ENCODE data around the gene ESRRB.

ESRRB gene

DNA sequence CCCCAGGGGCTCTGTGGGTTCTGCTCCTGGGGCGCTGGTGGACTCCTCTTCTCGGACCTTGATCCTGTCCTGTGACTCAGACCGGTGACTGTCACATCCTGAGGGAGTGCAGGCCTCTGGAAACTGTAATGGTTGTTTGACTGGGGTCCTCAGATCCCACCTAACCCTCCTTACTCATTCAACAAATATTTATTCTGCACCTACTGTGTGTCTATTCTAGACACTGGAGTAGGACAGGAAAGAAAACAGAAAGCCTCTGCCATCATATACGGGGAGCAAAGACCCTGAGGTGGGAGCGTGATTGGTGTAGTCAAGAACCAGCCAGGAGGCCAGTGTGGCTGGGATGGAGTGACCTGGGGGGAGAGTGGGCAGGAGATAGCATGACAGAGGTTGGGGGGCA lies 47.6 kb downstream of the ESRRB start:
- Histone ChIP-seq H3K4me3 (ENCODE audit: insufficient read depth, low read depth, low read length) (no peak overlapping the region), H3K27ac (ENCODE audit: insufficient read depth, low read depth, low read length, poor library complexity, severe bottlenecking) (no peak overlapping the region), H3K9me3 (ENCODE audit: control insufficient read depth, low read length) (no peaks in the 10 kb centered on the region), H3K27me3 (ENCODE audit: control insufficient read depth, insufficient read depth, low read length, poor library complexity, severe bottlenecking) (no peaks in the 10 kb centered on the region), H3K4me1 (ENCODE audit: control insufficient read depth, insufficient read depth, low read length) (no peaks in the 10 kb centered on the region), H3K36me3 (ENCODE audit: control insufficient read depth, insufficient read depth, low read length) (no peaks in the 10 kb centered on the region)
- 91 to 97% methylated on average over 5 of the region's 5 CpGs for WGBS, 2 experiments

DNA sequence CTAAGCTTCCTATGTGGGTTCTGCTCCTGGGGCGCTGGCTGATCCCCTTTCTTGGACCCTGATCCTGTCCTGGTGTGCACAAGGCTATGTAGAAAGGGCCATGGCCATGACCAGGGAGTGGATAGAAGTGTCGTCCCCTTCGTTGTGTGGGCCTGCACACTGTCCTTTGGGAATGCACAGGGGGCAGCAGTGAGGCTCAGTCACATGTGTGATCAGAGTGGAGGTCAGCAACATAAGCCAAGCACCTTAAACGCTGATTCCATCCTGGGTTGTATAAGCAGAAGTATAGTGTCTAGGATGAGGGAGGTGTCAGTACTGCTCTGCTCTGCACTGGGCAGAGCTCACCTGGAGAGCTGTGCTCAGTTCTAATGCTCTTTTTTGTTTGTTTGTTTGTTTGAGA lies 48.4 kb downstream of the ESRRB start:
- WGBS, 2 experiments, result 85 to 90% methylated on average over 4 of the region's 4 CpGs
- H3K9me3 ChIP-seq (ENCODE audit: control insufficient read depth, low read length), result no peaks in the 10 kb centered on the region

DNA sequence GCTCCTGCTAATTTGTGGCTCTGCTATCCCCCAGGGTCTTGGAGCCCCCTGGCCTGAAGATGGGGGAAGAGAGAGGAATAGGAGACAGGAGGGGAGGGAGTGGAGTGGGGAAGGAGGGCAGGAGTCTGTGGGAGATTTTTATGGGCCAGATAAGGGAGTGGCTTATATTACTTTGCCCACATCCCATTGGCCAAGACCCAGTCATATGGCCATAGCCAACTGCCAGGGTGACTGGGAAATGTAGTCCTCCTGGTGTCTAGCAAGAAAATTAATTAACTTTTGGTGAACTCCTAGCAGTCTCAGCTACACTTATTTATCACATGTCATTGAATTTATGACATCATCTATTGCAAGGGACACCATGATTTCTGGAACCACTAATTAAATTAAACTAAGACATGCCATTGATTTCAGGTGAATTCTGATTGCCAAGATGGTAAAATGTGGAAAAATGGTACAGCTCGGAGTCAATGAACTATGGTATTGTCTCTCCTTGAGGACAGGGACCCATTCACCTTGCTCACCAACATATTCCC lies 50.3 kb downstream of the ESRRB start:
- WGBS, 2 experiments, result 100% methylated on average over 1 of the region's 1 CpG
- H3K9me3 ChIP-seq (ENCODE audit: control insufficient read depth, low read length), result no peaks in the 10 kb centered on the region
- no peaks in the 10 kb centered on the region for H3K36me3 ChIP-seq (ENCODE audit: control insufficient read depth, insufficient read depth, low read length)
- no peaks in the 10 kb centered on the region for H3K27me3 ChIP-seq (ENCODE audit: control insufficient read depth, insufficient read depth, low read length, poor library complexity, severe bottlenecking)
- no peaks in the 10 kb centered on the region for H3K4me1 ChIP-seq (ENCODE audit: control insufficient read depth, insufficient read depth, low read length)
- no peak overlapping the region for H3K27ac ChIP-seq (ENCODE audit: insufficient read depth, low read depth, low read length, poor library complexity, severe bottlenecking)
- no peak overlapping the region for H3K4me3 ChIP-seq (ENCODE audit: insufficient read depth, low read depth, low read length)

More for the DNA sequence above, 48.4 kb downstream of the ESRRB start:
- no peaks in the 10 kb centered on the region for H3K36me3 ChIP-seq (ENCODE audit: control insufficient read depth, insufficient read depth, low read length)
- no peaks in the 10 kb centered on the region for H3K27me3 ChIP-seq (ENCODE audit: control insufficient read depth, insufficient read depth, low read length, poor library complexity, severe bottlenecking)
- no peak overlapping the region for H3K4me3 ChIP-seq (ENCODE audit: insufficient read depth, low read depth, low read length)
- H3K27ac ChIP-seq (ENCODE audit: insufficient read depth, low read depth, low read length, poor library complexity, severe bottlenecking), result no peak overlapping the region
- H3K4me1 ChIP-seq (ENCODE audit: control insufficient read depth, insufficient read depth, low read length), result no peaks in the 10 kb centered on the region

DNA sequence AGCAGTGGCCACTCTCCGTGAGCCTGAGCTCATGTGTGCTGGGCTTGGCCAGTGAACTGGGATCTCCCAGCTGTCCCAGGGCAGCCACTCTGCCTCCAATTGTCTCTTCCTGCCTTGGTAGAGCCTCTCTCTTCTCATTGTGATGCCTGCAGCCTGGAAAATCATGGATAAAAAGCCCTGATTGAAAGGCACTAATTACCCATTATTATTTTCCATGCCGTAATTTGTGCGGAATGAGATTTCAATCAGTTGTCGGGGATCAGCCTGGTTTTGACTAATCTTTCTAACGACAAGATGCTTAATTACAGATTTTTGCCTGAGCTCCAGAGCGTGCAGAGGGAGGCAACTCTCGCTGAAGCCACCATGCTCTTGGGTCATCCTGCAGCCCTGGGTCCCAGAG lies 52.7 kb downstream of the ESRRB start:
- H3K36me3 ChIP-seq (ENCODE audit: control insufficient read depth, insufficient read depth, low read length), result no peaks in the 10 kb centered on the region
- H3K27me3 ChIP-seq (ENCODE audit: control insufficient read depth, insufficient read depth, low read length, poor library complexity, severe bottlenecking), result no peaks in the 10 kb centered on the region
- no peaks in the 10 kb centered on the region for H3K9me3 ChIP-seq (ENCODE audit: control insufficient read depth, low read length)
- no peak overlapping the region for H3K4me3 ChIP-seq (ENCODE audit: insufficient read depth, low read depth, low read length)
- H3K27ac ChIP-seq (ENCODE audit: insufficient read depth, low read depth, low read length, poor library complexity, severe bottlenecking), result no peak overlapping the region
- peaks cover 6% of the 10 kb centered on the region for H3K4me1 ChIP-seq (ENCODE audit: control insufficient read depth, insufficient read depth, low read length)
- WGBS, 2 experiments, result 90 to 91% methylated on average over 7 of the region's 7 CpGs

DNA sequence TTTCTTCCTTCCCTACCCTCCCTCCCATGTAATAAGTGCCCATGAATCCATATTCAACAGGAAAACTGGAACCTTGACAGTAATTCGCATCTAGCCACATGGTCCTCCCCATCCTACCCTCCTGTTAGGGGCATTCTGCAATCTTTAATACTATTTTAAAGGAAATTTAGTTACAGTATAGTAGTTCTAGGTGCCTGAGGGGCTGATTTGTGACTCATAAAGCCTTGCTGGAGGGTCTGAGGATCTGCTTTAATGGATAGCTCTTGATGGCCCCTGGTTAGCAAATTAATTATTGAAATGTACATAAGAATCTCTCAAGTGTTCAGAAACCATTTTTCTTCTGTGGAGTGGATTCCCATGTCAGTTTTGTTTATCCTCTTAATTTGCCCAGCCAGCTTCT lies 54.1 kb downstream of the ESRRB start:
- Histone ChIP-seq H3K27me3 (ENCODE audit: control insufficient read depth, insufficient read depth, low read length, poor library complexity, severe bottlenecking) (no peaks in the 10 kb centered on the region), H3K27ac (ENCODE audit: insufficient read depth, low read depth, low read length, poor library complexity, severe bottlenecking) (no peak overlapping the region), H3K4me1 (ENCODE audit: control insufficient read depth, insufficient read depth, low read length) (peaks cover 11% of the 10 kb centered on the region), H3K36me3 (ENCODE audit: control insufficient read depth, insufficient read depth, low read length) (no peaks in the 10 kb centered on the region), H3K4me3 (ENCODE audit: insufficient read depth, low read depth, low read length) (no peak overlapping the region), H3K9me3 (ENCODE audit: control insufficient read depth, low read length) (no peaks in the 10 kb centered on the region)
- WGBS, 2 experiments, result 80 to 100% methylated on average over 1 of the region's 1 CpG

DNA sequence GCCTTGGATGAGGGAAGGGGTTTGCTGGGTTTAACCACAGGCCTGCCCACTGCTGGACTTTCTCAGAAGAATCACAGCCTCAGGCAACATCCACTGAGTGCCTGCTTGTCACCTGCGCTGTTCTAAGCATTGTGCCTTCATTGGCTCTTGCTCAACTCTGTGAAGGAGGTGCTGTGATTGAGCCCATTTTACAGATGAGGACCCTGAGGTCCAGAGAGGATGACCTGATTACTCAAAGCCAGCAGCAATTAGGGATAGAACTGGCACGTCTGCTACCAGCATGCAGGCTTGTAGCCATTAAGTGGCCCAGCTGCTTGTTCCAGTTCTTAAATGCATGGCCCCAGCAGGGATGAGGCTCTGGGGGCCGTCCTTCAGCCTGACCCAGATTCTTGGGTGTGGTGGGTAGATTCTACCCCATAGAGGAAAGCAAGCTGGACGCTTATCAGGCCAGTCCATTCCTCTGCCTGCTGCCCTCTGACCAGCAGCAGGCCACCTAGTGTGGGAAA lies 54.6 kb downstream of the ESRRB start:
- Histone ChIP-seq H3K9me3 (ENCODE audit: control insufficient read depth, low read length) (no peaks in the 10 kb centered on the region), H3K27ac (ENCODE audit: insufficient read depth, low read depth, low read length, poor library complexity, severe bottlenecking) (no peak overlapping the region), H3K4me1 (ENCODE audit: control insufficient read depth, insufficient read depth, low read length) (peaks cover 11% of the 10 kb centered on the region), H3K36me3 (ENCODE audit: control insufficient read depth, insufficient read depth, low read length) (no peaks in the 10 kb centered on the region), H3K4me3 (ENCODE audit: insufficient read depth, low read depth, low read length) (no peak overlapping the region), H3K27me3 (ENCODE audit: control insufficient read depth, insufficient read depth, low read length, poor library complexity, severe bottlenecking) (no peaks in the 10 kb centered on the region)
- WGBS, 2 experiments, result 81 to 91% methylated on average over 4 of the region's 4 CpGs

DNA sequence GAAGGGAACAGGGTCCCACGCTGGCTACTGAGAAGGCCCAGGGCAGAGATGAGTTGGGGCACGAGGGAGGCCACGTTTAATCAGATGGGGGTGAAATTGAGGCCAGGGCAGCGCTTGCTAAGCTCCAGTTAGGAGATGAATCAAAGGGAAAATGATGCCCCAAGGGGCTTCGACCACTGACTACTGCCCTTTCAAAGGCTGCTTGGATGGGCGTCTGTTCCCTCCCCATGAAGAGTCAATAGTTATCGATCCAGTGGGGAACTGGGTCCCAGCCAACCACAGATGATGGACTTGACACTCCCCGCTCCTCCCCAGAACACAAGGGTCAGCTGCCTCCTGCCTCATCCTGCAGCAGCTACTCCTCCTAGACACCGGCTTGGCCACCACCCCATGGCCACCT lies 55.6 kb downstream of the ESRRB start:
- WGBS, 2 experiments, result 91 to 92% methylated on average over 9 of the region's 9 CpGs
- Histone ChIP-seq H3K4me3 (ENCODE audit: insufficient read depth, low read depth, low read length) (no peak overlapping the region), H3K4me1 (ENCODE audit: control insufficient read depth, insufficient read depth, low read length) (peaks cover 11% of the 10 kb centered on the region), H3K9me3 (ENCODE audit: control insufficient read depth, low read length) (no peaks in the 10 kb centered on the region), H3K27ac (ENCODE audit: insufficient read depth, low read depth, low read length, poor library complexity, severe bottlenecking) (no peak overlapping the region), H3K27me3 (ENCODE audit: control insufficient read depth, insufficient read depth, low read length, poor library complexity, severe bottlenecking) (no peaks in the 10 kb centered on the region), H3K36me3 (ENCODE audit: control insufficient read depth, insufficient read depth, low read length) (no peaks in the 10 kb centered on the region)

DNA sequence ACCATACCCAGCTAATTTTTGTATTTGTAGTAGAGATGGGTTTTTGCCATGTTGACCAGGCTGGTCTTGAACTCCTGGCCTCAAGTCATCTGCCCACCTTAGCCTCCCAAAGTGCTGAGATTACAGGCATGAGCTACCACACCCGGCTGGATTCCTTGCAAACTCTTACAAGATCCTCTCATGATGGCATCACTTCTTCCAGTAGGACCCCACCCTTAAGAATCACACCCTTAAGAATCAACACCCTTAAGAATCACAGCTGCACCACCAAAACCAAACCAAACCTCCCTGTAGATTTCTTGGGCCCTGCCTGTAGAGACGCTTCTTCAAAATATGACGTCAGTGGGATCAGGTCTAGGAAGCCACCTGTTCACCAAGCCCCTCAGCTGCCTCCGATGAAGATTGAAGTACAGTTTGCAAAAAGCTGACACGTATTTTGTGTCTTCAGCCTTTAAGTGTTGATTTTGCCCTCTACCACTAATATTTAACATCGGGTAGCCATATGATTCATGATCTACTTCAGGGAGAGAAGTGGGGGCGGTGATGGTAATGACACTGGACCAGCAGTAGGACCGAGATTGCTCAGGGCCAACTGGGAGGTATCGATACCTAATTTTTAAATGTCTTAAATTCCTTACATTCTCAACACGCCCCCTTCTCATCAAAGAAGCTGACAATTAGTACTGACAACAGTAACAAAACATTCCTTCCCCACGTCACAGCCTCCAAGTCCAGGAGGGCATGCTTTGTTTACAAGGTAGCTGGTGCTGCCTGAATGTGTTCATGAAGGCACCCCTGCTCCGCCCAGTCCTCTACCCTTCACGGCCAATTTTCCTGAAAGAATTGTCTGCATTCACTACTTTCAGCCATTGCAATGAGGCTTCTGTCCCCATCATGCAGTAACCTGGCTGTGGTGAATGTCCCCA lies 57.2 kb downstream of the ESRRB start:
- Histone ChIP-seq H3K9me3 (ENCODE audit: control insufficient read depth, low read length) (no peaks in the 10 kb centered on the region), H3K27me3 (ENCODE audit: control insufficient read depth, insufficient read depth, low read length, poor library complexity, severe bottlenecking) (no peaks in the 10 kb centered on the region), H3K4me3 (ENCODE audit: insufficient read depth, low read depth, low read length) (no peak overlapping the region), H3K27ac (ENCODE audit: insufficient read depth, low read depth, low read length, poor library complexity, severe bottlenecking) (no peak overlapping the region), H3K4me1 (ENCODE audit: control insufficient read depth, insufficient read depth, low read length) (peaks cover 11% of the 10 kb centered on the region), H3K36me3 (ENCODE audit: control insufficient read depth, insufficient read depth, low read length) (no peaks in the 10 kb centered on the region)
- 80 to 82% methylated on average over 13 of the region's 13 CpGs for WGBS, 2 experiments

DNA sequence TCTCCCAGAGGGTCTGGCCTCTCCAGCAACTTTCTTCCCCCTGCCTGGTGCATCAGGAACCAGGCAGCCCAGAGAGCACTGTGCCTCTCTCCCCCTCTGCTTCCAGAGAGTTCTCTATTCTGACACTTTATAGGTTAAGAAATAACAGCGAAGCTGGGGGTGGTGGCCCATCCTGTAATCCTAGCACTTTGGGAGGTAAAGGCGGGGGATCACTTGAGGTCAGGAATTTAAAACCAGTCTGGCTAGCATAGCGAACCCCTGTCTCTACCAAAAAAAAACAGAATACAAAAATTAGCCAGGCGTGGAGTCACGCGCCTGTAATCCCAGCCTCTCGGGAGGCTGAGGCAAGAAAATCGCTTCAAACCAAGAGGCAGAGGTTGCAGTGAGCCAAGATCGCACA lies 58.3 kb downstream of the ESRRB start:
- Histone ChIP-seq H3K4me3 (ENCODE audit: insufficient read depth, low read depth, low read length) (no peak overlapping the region), H3K4me1 (ENCODE audit: control insufficient read depth, insufficient read depth, low read length) (peaks cover 11% of the 10 kb centered on the region), H3K27ac (ENCODE audit: insufficient read depth, low read depth, low read length, poor library complexity, severe bottlenecking) (no peak overlapping the region), H3K9me3 (ENCODE audit: control insufficient read depth, low read length) (no peaks in the 10 kb centered on the region), H3K36me3 (ENCODE audit: control insufficient read depth, insufficient read depth, low read length) (no peaks in the 10 kb centered on the region), H3K27me3 (ENCODE audit: control insufficient read depth, insufficient read depth, low read length, poor library complexity, severe bottlenecking) (no peaks in the 10 kb centered on the region)
- WGBS, 2 experiments, result 90% methylated on average over 9 of the region's 9 CpGs

DNA sequence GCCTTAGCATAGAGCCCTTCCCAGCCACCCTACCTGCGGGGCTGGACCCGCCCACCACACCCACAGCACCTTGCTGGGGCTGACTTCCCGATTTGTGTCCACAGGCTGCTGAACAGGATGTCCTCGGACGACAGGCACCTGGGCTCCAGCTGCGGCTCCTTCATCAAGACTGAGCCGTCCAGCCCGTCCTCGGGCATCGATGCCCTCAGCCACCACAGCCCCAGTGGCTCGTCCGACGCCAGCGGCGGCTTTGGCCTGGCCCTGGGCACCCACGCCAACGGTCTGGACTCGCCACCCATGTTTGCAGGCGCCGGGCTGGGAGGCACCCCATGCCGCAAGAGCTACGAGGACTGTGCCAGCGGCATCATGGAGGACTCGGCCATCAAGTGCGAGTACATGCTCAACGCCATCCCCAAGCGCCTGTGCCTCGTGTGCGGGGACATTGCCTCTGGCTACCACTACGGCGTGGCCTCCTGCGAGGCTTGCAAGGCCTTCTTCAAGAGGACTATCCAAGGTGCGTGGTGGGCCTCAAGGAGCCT lies 63.4 kb downstream of the ESRRB start:
- Histone ChIP-seq H3K9me3 (ENCODE audit: control insufficient read depth, low read length) (no peaks in the 10 kb centered on the region), H3K36me3 (ENCODE audit: control insufficient read depth, insufficient read depth, low read length) (no peaks in the 10 kb centered on the region), H3K27ac (ENCODE audit: insufficient read depth, low read depth, low read length, poor library complexity, severe bottlenecking) (no peak overlapping the region), H3K4me3 (ENCODE audit: insufficient read depth, low read depth, low read length) (no peak overlapping the region), H3K27me3 (ENCODE audit: control insufficient read depth, insufficient read depth, low read length, poor library complexity, severe bottlenecking) (no peaks in the 10 kb centered on the region), H3K4me1 (ENCODE audit: control insufficient read depth, insufficient read depth, low read length) (peaks cover 3% of the 10 kb centered on the region)
- 94 to 97% methylated on average over 33 of the region's 33 CpGs for WGBS, 2 experiments

All from ectodermal cell (in vitro differentiated cells).